ENCODE measurements around the gene MAGI2.
"Not testable (repeated sequence)": the region's sequence is repeated elsewhere in the genome, so short reads cannot be mapped to it uniquely, and the experiment has no call there.

MAGI2 gene

GRCh38 chr7:79055722-79056415 is 397.6 kb downstream of the MAGI2 start:
- no peak for DNase-seq (ENCODE audit: low read depth in 3 of 3)

- DNase-seq (ENCODE audit: low read depth in 3 of 3), result no peak
These were observed 401.6 kb downstream of the MAGI2 start for GRCh38 chr7:79051915-79052314.

GRCh38 chr7:79050603-79051002 is 402.9 kb downstream of the MAGI2 start:
- no peak for DNase-seq (ENCODE audit: low read depth in 3 of 3)

- DNase-seq (ENCODE audit: low read depth in 3 of 3), result no peak
These were observed 407.4 kb downstream of the MAGI2 start for GRCh38 chr7:79046061-79046460.

- no peak for DNase-seq (ENCODE audit: low read depth in 3 of 3)
These were observed 416.5 kb downstream of the MAGI2 start for GRCh38 chr7:79037001-79037400.

GRCh38 chr7:79036356-79036755 is 417.1 kb downstream of the MAGI2 start:
- no peak for DNase-seq (ENCODE audit: low read depth in 3 of 3)

GRCh38 chr7:79035858-79036257 is 417.6 kb downstream of the MAGI2 start:
- no peak for DNase-seq (ENCODE audit: low read depth in 3 of 3)

- DNase-seq (ENCODE audit: low read depth in 3 of 3), result no peak
These were observed 418.7 kb downstream of the MAGI2 start for GRCh38 chr7:79034730-79035129.

- not testable (repeated sequence) for DNase-seq (ENCODE audit: low read depth in 3 of 3)
These were observed 433.8 kb downstream of the MAGI2 start for GRCh38 chr7:79019711-79020110.

GRCh38 chr7:79011921-79012320 is 441.5 kb downstream of the MAGI2 start:
- no peak for DNase-seq (ENCODE audit: low read depth in 3 of 3)

GRCh38 chr7:79009647-79010046 is 443.8 kb downstream of the MAGI2 start:
- no peak for DNase-seq (ENCODE audit: low read depth in 3 of 3)

GRCh38 chr7:79008786-79009185 is 444.7 kb downstream of the MAGI2 start:
- no peak for DNase-seq (ENCODE audit: low read depth in 3 of 3)

- DNase-seq (ENCODE audit: low read depth in 3 of 3), result no peak
These were observed 457.5 kb downstream of the MAGI2 start for GRCh38 chr7:78996013-78996412.

GRCh38 chr7:78993341-78993740 is 460.1 kb downstream of the MAGI2 start:
- no peak for DNase-seq (ENCODE audit: low read depth in 3 of 3)

- no peak for DNase-seq (ENCODE audit: low read depth in 3 of 3)
These were observed 468.0 kb downstream of the MAGI2 start for GRCh38 chr7:78985509-78985908.

GRCh38 chr7:78983483-78983882 is 470.0 kb downstream of the MAGI2 start:
- no peak for DNase-seq (ENCODE audit: low read depth in 3 of 3)

- no peak for DNase-seq (ENCODE audit: low read depth in 3 of 3)
These were observed 483.0 kb downstream of the MAGI2 start for GRCh38 chr7:78970440-78970916.

- DNase-seq (ENCODE audit: low read depth in 3 of 3), result no peak
These were observed 484.5 kb downstream of the MAGI2 start for GRCh38 chr7:78968951-78969350.

- not testable (repeated sequence) for DNase-seq (ENCODE audit: low read depth in 3 of 3)
These were observed 485.9 kb downstream of the MAGI2 start for GRCh38 chr7:78967561-78967960.

- no peak for DNase-seq (ENCODE audit: low read depth in 3 of 3)
These were observed 486.4 kb downstream of the MAGI2 start for GRCh38 chr7:78967046-78967445.

GRCh38 chr7:78959477-78959876 is 494.0 kb downstream of the MAGI2 start:
- DNase-seq (ENCODE audit: low read depth in 3 of 3), result no peak

- no peak for DNase-seq (ENCODE audit: low read depth in 3 of 3)
These were observed 498.1 kb downstream of the MAGI2 start for GRCh38 chr7:78955329-78955728.

- DNase-seq (ENCODE audit: low read depth in 3 of 3), result no peak
These were observed 499.6 kb downstream of the MAGI2 start for GRCh38 chr7:78953726-78954363.
